Small intestine (tissue), 7 donors: Measurements from ENCODE around the gene DPP10. TPM values are rescaled to one million over a fixed set of nuclear protein-coding genes. Genes with fewer than 3 reads are reported as not detected.
"Not testable (repeated sequence)": the region's sequence is repeated elsewhere in the genome, so short reads cannot be mapped to it uniquely, and the experiment has no call there.

Experiments
- DNase-seq, 2 donors: peaks; one replicate each; pipeline versions ENCODE4 v3.0.0 to v3.0.0-alpha.2; 2013
- FAIRE-seq: peaks from 2 replicates; lab custom pipeline; 2012; peaks lifted over from hg19 to GRCh38; lab: Jason Lieb, UNC
- H3K27ac ChIP-seq, 3 donors: one replicate each; pipeline ENCODE4 v1.5.1; 2013; ENCODE audit warnings: low read length in 2 of 3, mild to moderate bottlenecking in 2 of 3, control low read depth in 1 of 3, inconsistent platforms in 1 of 3, low read depth in 1 of 3, moderate library complexity in 1 of 3
- H3K27me3 ChIP-seq, 3 donors: one replicate each; pipeline ENCODE4 v1.6.1; 2013; ENCODE audit warnings: low read length in 3 of 3, inconsistent platforms in 1 of 3; ENCODE audit not compliant: control insufficient read depth in 3 of 3, insufficient read depth in 3 of 3
- H3K36me3 ChIP-seq, 3 donors: one replicate each; pipeline ENCODE4 v1.6.1; 2013; ENCODE audit warnings: low read length in 3 of 3, inconsistent platforms in 1 of 3, low read depth in 1 of 3, mild to moderate bottlenecking in 1 of 3, moderate library complexity in 1 of 3; ENCODE audit not compliant: control insufficient read depth in 3 of 3, insufficient read depth in 2 of 3
- H3K4me1 ChIP-seq, 3 donors: one replicate each; pipeline ENCODE4 v1.6.1; 2013; ENCODE audit warnings: low read length in 2 of 3, inconsistent platforms in 1 of 3, low read depth in 1 of 3, mild to moderate bottlenecking in 1 of 3, moderate library complexity in 1 of 3; ENCODE audit not compliant: control insufficient read depth in 3 of 3, insufficient read depth in 2 of 3
- H3K4me3 ChIP-seq, 3 donors: one replicate each; pipeline ENCODE4 v1.5.1; 2013; ENCODE audit warnings: low read length in 3 of 3, control low read depth in 1 of 3, inconsistent platforms in 1 of 3, low read depth in 1 of 3, mild to moderate bottlenecking in 1 of 3, moderate library complexity in 1 of 3
- H3K9me3 ChIP-seq, 2 donors: one replicate each; pipeline ENCODE4 v1.6.1; 2013; ENCODE audit warnings: low read depth in 1 of 2, low read length in 1 of 2; ENCODE audit not compliant: control insufficient read depth in 2 of 2, insufficient read depth in 1 of 2
- WGBS, 3 donors: extraction: QIAGEN DNeasy Blood & Tissue Kit; methylation state at CpG; one replicate each; pipeline ENCODE4 v1.1.7; 2013; 5-methylcytosine and 5-hydroxymethylcytosine counted together
- polyA plus RNA-seq, 4 donors: library from polyadenylated mRNA; stranded (reverse) in 3 of 4; unstranded in 1 of 4; fragments of 200-250 nt in 3 of 4; fragments of 120-200 nt in 1 of 4; gene quantifications; one replicate each; pipeline versions ENCODE4 v1.2.1 to v1.2.3, GENCODE V29; 2013
- donor health status: healthy with polysubstance abuse.
- donor health status: control.
- donor health status: control.
- donor health status: Bipolar disorder and iron deficiency.
- donor health status: healthy.

Gene DPP10
- polyA plus RNA-seq, 4 donors = 0.54 to 23.8 (median 1.7) TPM

- H3K4me3 ChIP-seq = no peak overlapping the region
- H3K36me3 ChIP-seq = no peaks in the 10 kb centered on the region
- DNase-seq = no peak
- H3K4me1 ChIP-seq = no peaks in the 10 kb centered on the region
- H3K27ac ChIP-seq = no peak overlapping the region
- no peaks in the 10 kb centered on the region for H3K27me3 ChIP-seq
- 53 to 66% (median 61%) methylated on average over 4 of the region's 4 CpGs for whole genome bisulfite sequencing, 3 donors
- no peaks in the 10 kb centered on the region for H3K9me3 ChIP-seq
- FAIRE-seq = no peak
Observed at GRCh38 chr2:114717049-114717448, 274.6 kb downstream of the DPP10 start.

GRCh38 chr2:114724454-114724853 lies 282.0 kb downstream of the DPP10 start:
- Histone ChIP-seq H3K9me3 (no peaks in the 10 kb centered on the region), H3K27me3 (no peaks in the 10 kb centered on the region), H3K4me1 (peaks cover 0 to 2% (median 0%) of the 10 kb centered on the region in 3 donors), H3K27ac (peak overlapping the region in 1 of 3 donors; percentile 8), H3K36me3 (no peaks in the 10 kb centered on the region), H3K4me3 (no peak overlapping the region)
- DNase-seq (peak; percentile 22 to 68), FAIRE-seq (no peak)
- WGBS, 3 donors = 3 to 43% (median 29%) methylated on average over 1 of the region's 1 CpG

GRCh38 chr2:114727012-114727411 lies 284.6 kb downstream of the DPP10 start:
- Histone ChIP-seq H3K4me3 (no peak overlapping the region), H3K9me3 (no peaks in the 10 kb centered on the region), H3K4me1 (peaks cover 0 to 2% (median 0%) of the 10 kb centered on the region in 3 donors), H3K36me3 (no peaks in the 10 kb centered on the region), H3K27ac (no peak overlapping the region), H3K27me3 (no peaks in the 10 kb centered on the region)
- DNase-seq (no peak), FAIRE-seq (no peak)
- 62 to 76% (median 74%) methylated on average over 3 of the region's 3 CpGs for WGBS, 3 donors

GRCh38 chr2:114728372-114728771 lies 285.9 kb downstream of the DPP10 start:
- FAIRE-seq (no peak), DNase-seq (peak; percentile 2 to 4)
- WGBS, 3 donors = 34 to 59% (median 34%) methylated on average over 4 of the region's 4 CpGs
- H3K27me3 ChIP-seq = peaks cover 0 to 2% (median 0%) of the 10 kb centered on the region in 3 donors
- H3K9me3 ChIP-seq = no peaks in the 10 kb centered on the region
- no peak overlapping the region for H3K27ac ChIP-seq
- no peak overlapping the region for H3K4me3 ChIP-seq
- H3K4me1 ChIP-seq = peaks cover 0 to 2% (median 0%) of the 10 kb centered on the region in 3 donors
- no peaks in the 10 kb centered on the region for H3K36me3 ChIP-seq

DNA sequence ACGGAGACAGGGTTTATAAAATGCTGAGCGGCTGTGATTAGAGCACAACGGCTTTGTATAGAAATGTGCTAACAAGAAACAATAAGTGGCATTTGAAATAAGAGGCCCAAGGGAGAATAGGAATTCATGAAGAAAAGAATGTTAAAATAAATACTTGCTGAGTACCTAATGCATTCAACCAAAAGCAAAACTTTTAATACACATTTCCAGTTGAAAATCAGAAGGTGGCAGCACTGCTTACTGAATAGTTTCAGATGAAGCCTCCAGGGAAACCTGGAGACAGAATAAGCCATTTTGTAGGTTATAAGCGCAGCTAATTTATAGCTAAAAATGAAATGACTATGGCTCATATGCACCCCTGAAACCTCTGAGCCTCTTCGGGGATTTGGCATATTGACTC lies 286.6 kb downstream of the DPP10 start:
- Histone ChIP-seq H3K4me3 (no peak overlapping the region), H3K36me3 (no peaks in the 10 kb centered on the region), H3K27me3 (peaks cover 0 to 2% (median 0%) of the 10 kb centered on the region in 3 donors), H3K4me1 (peaks cover 0 to 2% (median 0%) of the 10 kb centered on the region in 3 donors), H3K9me3 (no peaks in the 10 kb centered on the region), H3K27ac (no peak overlapping the region)
- DNase-seq (no peak), FAIRE-seq (no peak)
- WGBS, 3 donors = 72 to 91% (median 81%) methylated on average over 5 of the region's 5 CpGs

- Histone ChIP-seq H3K27ac (no peak overlapping the region), H3K27me3 (peaks cover 0 to 2% (median 0%) of the 10 kb centered on the region in 3 donors), H3K4me3 (no peak overlapping the region), H3K9me3 (no peaks in the 10 kb centered on the region), H3K4me1 (no peaks in the 10 kb centered on the region), H3K36me3 (no peaks in the 10 kb centered on the region)
- WGBS, 3 donors = 67 to 75% (median 74%) methylated on average over 3 of the region's 3 CpGs
- DNase-seq (no peak), FAIRE-seq (no peak)
Observed at GRCh38 chr2:114735126-114735525, 292.7 kb downstream of the DPP10 start.

- WGBS, 3 donors = 58 to 80% (median 72%) methylated on average over 1 of the region's 1 CpG
- DNase-seq (no peak), FAIRE-seq (no peak)
- Histone ChIP-seq H3K27ac (no peak overlapping the region), H3K9me3 (peaks cover 0 to 3% of the 10 kb centered on the region in 2 donors), H3K4me3 (no peak overlapping the region), H3K4me1 (no peaks in the 10 kb centered on the region), H3K27me3 (no peaks in the 10 kb centered on the region), H3K36me3 (no peaks in the 10 kb centered on the region)
Observed at GRCh38 chr2:114742245-114742644, 299.8 kb downstream of the DPP10 start.

GRCh38 chr2:114745700-114746099 lies 303.3 kb downstream of the DPP10 start:
- Histone ChIP-seq H3K27me3 (no peaks in the 10 kb centered on the region), H3K4me1 (no peaks in the 10 kb centered on the region), H3K4me3 (no peak overlapping the region), H3K27ac (no peak overlapping the region), H3K9me3 (peaks cover 0 to 3% of the 10 kb centered on the region in 2 donors), H3K36me3 (no peaks in the 10 kb centered on the region)
- DNase-seq (no peak), FAIRE-seq (no peak)
- WGBS, 3 donors = 74 to 87% (median 81%) methylated on average over 2 of the region's 2 CpGs

- not testable (repeated sequence) for FAIRE-seq, H3K9me3 ChIP-seq, H3K36me3 ChIP-seq, DNase-seq, H3K27me3 ChIP-seq, H3K4me3 ChIP-seq, H3K27ac ChIP-seq, H3K4me1 ChIP-seq
- 79 to 82% (median 80%) methylated on average over 3 to 4 of the region's 5 CpGs for WGBS, 3 donors
Observed at GRCh38 chr2:114748175-114748574, 305.7 kb downstream of the DPP10 start.
